ENCODE data around the gene IGLON5.

IGLON5 gene

GRCh38 chr19:51311351-51312257 is at the start of gene IGLON5:
Gene IGLON5, plus strand, starts transcription at chr19:51311644. Its CDS starts 204 bp downstream, at chr19:51311848.
- DNase-seq = no peak

GRCh38 chr19:51263808-51264207 is 47.6 kb upstream of the IGLON5 start:
- DNase-seq = no peak

GRCh38 chr19:51271067-51271466 is 40.4 kb upstream of the IGLON5 start:
- DNase-seq = no peak

- no peak for DNase-seq
Observed at GRCh38 chr19:51272183-51272810, 39.1 kb upstream of the IGLON5 start.

- DNase-seq = no peak
Observed at GRCh38 chr19:51274049-51274770, 37.2 kb upstream of the IGLON5 start.

GRCh38 chr19:51277112-51277511 is 34.3 kb upstream of the IGLON5 start:
- no peak for DNase-seq

- DNase-seq = no peak
Observed at GRCh38 chr19:51282335-51282734, 29.1 kb upstream of the IGLON5 start.

- no peak for DNase-seq
Observed at GRCh38 chr19:51285682-51286081, 25.8 kb upstream of the IGLON5 start.

- no peak for DNase-seq
Observed at GRCh38 chr19:51289635-51290034, 21.8 kb upstream of the IGLON5 start.

GRCh38 chr19:51292971-51293370 is 18.5 kb upstream of the IGLON5 start:
- DNase-seq = no peak

- no peak for DNase-seq
Observed at GRCh38 chr19:51293571-51294210, 17.8 kb upstream of the IGLON5 start.

- no peak for DNase-seq
Observed at GRCh38 chr19:51294211-51294976, 17.1 kb upstream of the IGLON5 start.

GRCh38 chr19:51294977-51295375 is 16.5 kb upstream of the IGLON5 start:
- no peak for DNase-seq

- DNase-seq = no peak
Observed at GRCh38 chr19:51295382-51296126, 15.9 kb upstream of the IGLON5 start.

GRCh38 chr19:51296336-51297093 is 14.9 kb upstream of the IGLON5 start:
- no peak for DNase-seq

- no peak for DNase-seq
Observed at GRCh38 chr19:51297406-51297805, 14.0 kb upstream of the IGLON5 start.

GRCh38 chr19:51301266-51301665 is 10.2 kb upstream of the IGLON5 start:
- DNase-seq = no peak

- DNase-seq = no peak
Observed at GRCh38 chr19:51305479-51305878, 6.0 kb upstream of the IGLON5 start.

GRCh38 chr19:51316688-51317087 is 5.2 kb downstream of the IGLON5 start:
- no peak for DNase-seq

- no peak for DNase-seq
Observed at GRCh38 chr19:51317376-51317775, 5.9 kb downstream of the IGLON5 start.

GRCh38 chr19:51317968-51318367 is 6.5 kb downstream of the IGLON5 start:
- DNase-seq = no peak

Measured in EL (cell line).